GM08714 (cell line): ENCODE measurements around the gene TBC1D10A.
"Not testable (repeated sequence)": the region's sequence is repeated elsewhere in the genome, so short reads cannot be mapped to it uniquely, and the experiment has no call there.

Experiments used
- H3K4me3 ChIP-seq: fragments of 200-500 bp; sonication (Bioruptor generic); 2 replicates; pipeline ENCODE4 v1.5.1; 2014; ENCODE audit warnings: mild to moderate bottlenecking, low read length, inconsistent platforms
- ZNF274 ChIP-seq: IDR thresholded peaks from 2 replicates; pipeline ENCODE4 v1.6.1; 2012; ENCODE audit warnings: mild to moderate bottlenecking, low read depth, low read length

TBC1D10A gene

DNA sequence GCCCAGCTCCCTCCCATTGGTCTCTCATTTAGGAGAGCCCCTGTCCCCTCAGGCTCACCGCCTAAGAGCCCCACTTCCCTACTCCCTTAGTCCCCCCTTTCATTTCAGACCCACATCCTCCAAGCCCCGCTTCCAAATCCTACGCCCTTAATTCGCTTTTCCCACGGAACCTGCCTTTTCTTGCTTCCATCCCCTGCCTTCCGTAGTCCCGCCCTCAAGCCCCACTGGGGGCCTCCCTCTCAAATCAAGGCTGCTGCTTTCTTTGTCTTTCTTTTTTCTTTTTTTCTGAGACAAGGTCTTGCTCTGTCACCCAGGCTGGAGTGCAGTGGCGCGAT lies 30.5 kb upstream of the TBC1D10A start:
- TF ChIP-seq ZNF274, result no peak
- H3K4me3 ChIP-seq, result peak overlapping the region; percentile 93

GRCh38 chr22:30356449-30357235 lies 29.9 kb upstream of the TBC1D10A start, which contains the start of the genes CCDC157 and SF3A1:
Gene CCDC157, plus strand, starts transcription at chr22:30357007. Its CDS starts 8,994 bp downstream, at chr22:30366001.
Gene SF3A1, minus strand, starts transcription at chr22:30356894. Its CDS starts 102 bp downstream, at chr22:30356792.
- H3K4me3 ChIP-seq, result peak within 1 kb of the TSS; percentile 93
- TF ChIP-seq ZNF274, result no peak

DNA sequence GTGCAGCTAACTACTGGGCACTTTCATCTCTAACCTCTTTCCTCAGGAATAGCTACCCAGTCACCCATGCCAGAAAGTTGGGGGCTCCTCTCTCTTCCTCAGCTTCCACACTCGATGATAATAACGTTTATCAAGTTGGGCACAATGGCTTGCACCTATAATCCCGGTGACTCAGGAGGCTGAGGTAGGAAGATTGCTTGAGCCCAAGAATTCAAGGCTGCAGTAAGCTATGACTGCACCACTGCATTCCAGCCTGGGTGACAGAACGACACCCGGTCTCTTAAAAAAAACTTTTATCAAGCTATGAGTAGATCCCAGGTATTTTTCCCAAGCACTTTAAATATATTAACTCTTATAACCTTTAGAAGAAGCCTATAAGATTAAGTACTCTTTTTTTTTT lies 27.9 kb upstream of the TBC1D10A start:
- TF ChIP-seq ZNF274, result no peak

GRCh38 chr22:30351226-30351625 lies 24.5 kb upstream of the TBC1D10A start:
- H3K4me3 ChIP-seq, result no peak overlapping the region
- no peak for TF ChIP-seq ZNF274

More for the DNA sequence above, 27.9 kb upstream of the TBC1D10A start:
- H3K4me3 ChIP-seq, result no peak overlapping the region

- TF ChIP-seq ZNF274, result no peak
- no peak overlapping the region for H3K4me3 ChIP-seq
These were observed 22.1 kb upstream of the TBC1D10A start for GRCh38 chr22:30348809-30349208.

- no peak overlapping the region for H3K4me3 ChIP-seq
- TF ChIP-seq ZNF274, result no peak
These were observed 21.7 kb upstream of the TBC1D10A start for GRCh38 chr22:30348404-30348803.

DNA sequence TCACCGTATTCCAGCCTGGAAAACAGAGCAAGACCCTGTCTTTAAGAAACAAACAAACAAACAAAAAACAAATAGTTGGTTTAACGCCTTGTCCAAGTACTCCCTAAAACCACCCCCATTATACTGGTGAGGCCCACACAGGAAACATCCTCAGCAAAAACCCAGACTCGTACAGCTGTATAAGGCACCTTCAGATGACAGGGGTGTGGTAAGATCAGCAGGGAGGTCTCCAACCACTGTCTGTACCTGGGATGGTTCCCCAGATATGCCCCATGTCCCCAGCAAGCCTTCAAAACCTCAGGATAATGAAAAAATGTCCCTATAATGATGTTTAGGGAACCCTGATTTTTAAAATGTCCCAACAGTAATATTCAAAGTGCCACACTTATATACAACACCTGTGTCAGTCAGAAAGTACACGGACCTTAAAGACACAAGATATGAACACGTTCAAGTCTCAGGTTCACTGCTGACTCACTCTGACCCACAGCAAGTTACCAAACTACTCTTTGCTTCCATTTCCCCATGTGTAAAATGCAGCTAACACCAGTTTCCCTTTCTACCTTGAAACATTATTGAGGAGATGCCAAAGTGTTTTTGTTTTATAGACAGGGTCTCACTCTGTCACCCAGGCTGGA lies 20.6 kb upstream of the TBC1D10A start:
- no peak for TF ChIP-seq ZNF274
- no peak overlapping the region for H3K4me3 ChIP-seq

- H3K4me3 ChIP-seq, result no peak overlapping the region
- TF ChIP-seq ZNF274, result no peak
These were observed 17.9 kb upstream of the TBC1D10A start for GRCh38 chr22:30344447-30345200.

GRCh38 chr22:30340911-30341685 lies 14.4 kb upstream of the TBC1D10A start:
- H3K4me3 ChIP-seq, result no peak overlapping the region
- no peak for TF ChIP-seq ZNF274

GRCh38 chr22:30338802-30339201 lies 12.1 kb upstream of the TBC1D10A start:
- TF ChIP-seq ZNF274, result no peak
- H3K4me3 ChIP-seq, result no peak overlapping the region

- not testable (repeated sequence) for H3K4me3 ChIP-seq
These were observed 11.6 kb upstream of the TBC1D10A start for GRCh38 chr22:30338341-30338740.

- no peak for TF ChIP-seq ZNF274
- H3K4me3 ChIP-seq, result no peak overlapping the region
These were observed 10.7 kb upstream of the TBC1D10A start for GRCh38 chr22:30337461-30337778.

GRCh38 chr22:30336752-30337460 lies 10.2 kb upstream of the TBC1D10A start:
- no peak for TF ChIP-seq ZNF274
- no peak overlapping the region for H3K4me3 ChIP-seq
